ENCODE results near the gene STEAP1B.
"Not testable (repeated sequence)": the region's sequence is repeated elsewhere in the genome, so short reads cannot be mapped to it uniquely, and the experiment has no call there.

The STEAP1B gene

GRCh38 chr7:22452960-22453558 is 46.9 kb downstream of the STEAP1B start:
- no peak for DNase-seq (ENCODE audit: low spot score)

GRCh38 chr7:22452142-22452959 is 47.6 kb downstream of the STEAP1B start:
- peak; percentile 37 for DNase-seq (ENCODE audit: low spot score)

- DNase-seq (ENCODE audit: low spot score) = not testable (repeated sequence)
Measured at GRCh38 chr7:22450013-22450412, 50.0 kb downstream of the STEAP1B start.

GRCh38 chr7:22447762-22448161 is 52.2 kb downstream of the STEAP1B start:
- no peak for DNase-seq (ENCODE audit: low spot score)

- DNase-seq (ENCODE audit: low spot score) = no peak
Measured at GRCh38 chr7:22447008-22447407, 53.0 kb downstream of the STEAP1B start.

- no peak for DNase-seq (ENCODE audit: low spot score)
Measured at GRCh38 chr7:22445853-22446252, 54.1 kb downstream of the STEAP1B start.

- DNase-seq (ENCODE audit: low spot score) = no peak
Measured at GRCh38 chr7:22445140-22445743, 54.7 kb downstream of the STEAP1B start.

- DNase-seq (ENCODE audit: low spot score) = no peak
Measured at GRCh38 chr7:22444181-22444971, 55.6 kb downstream of the STEAP1B start.

- DNase-seq (ENCODE audit: low spot score) = peak; percentile 44
Measured at GRCh38 chr7:22443370-22444180, 56.4 kb downstream of the STEAP1B start.

- DNase-seq (ENCODE audit: low spot score) = no peak
Measured at GRCh38 chr7:22442882-22443369, 57.1 kb downstream of the STEAP1B start.

GRCh38 chr7:22442187-22442881 is 57.7 kb downstream of the STEAP1B start:
- no peak for DNase-seq (ENCODE audit: low spot score)

GRCh38 chr7:22441157-22441556 is 58.8 kb downstream of the STEAP1B start:
- DNase-seq (ENCODE audit: low spot score) = no peak

GRCh38 chr7:22438994-22439393 is 61.0 kb downstream of the STEAP1B start:
- no peak for DNase-seq (ENCODE audit: low spot score)

GRCh38 chr7:22436552-22436951 is 63.4 kb downstream of the STEAP1B start:
- not testable (repeated sequence) for DNase-seq (ENCODE audit: low spot score)

- no peak for DNase-seq (ENCODE audit: low spot score)
Measured at GRCh38 chr7:22435720-22436119, 64.3 kb downstream of the STEAP1B start.

GRCh38 chr7:22435105-22435504 is 64.9 kb downstream of the STEAP1B start:
- DNase-seq (ENCODE audit: low spot score) = no peak

GRCh38 chr7:22433710-22434460 is 66.1 kb downstream of the STEAP1B start:
- no peak for DNase-seq (ENCODE audit: low spot score)

GRCh38 chr7:22433165-22433700 is 66.8 kb downstream of the STEAP1B start:
- DNase-seq (ENCODE audit: low spot score) = not testable (repeated sequence)

GRCh38 chr7:22432203-22432718 is 67.7 kb downstream of the STEAP1B start:
- DNase-seq (ENCODE audit: low spot score) = no peak

Measured in LoVo (cell line).